NK-92 (cell line): ENCODE measurements around the gene PIPOX.

Source experiments
- DNase-seq: peaks from one replicate; lab custom pipeline; 2025; ENCODE audit not compliant: unreplicated experiment; lab: John Stamatoyannopoulos, UW

The PIPOX gene, protein sequence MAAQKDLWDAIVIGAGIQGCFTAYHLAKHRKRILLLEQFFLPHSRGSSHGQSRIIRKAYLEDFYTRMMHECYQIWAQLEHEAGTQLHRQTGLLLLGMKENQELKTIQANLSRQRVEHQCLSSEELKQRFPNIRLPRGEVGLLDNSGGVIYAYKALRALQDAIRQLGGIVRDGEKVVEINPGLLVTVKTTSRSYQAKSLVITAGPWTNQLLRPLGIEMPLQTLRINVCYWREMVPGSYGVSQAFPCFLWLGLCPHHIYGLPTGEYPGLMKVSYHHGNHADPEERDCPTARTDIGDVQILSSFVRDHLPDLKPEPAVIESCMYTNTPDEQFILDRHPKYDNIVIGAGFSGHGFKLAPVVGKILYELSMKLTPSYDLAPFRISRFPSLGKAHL

GRCh38 chr17:29042679-29043538 is at the start of gene PIPOX:
TSS of gene PIPOX (plus strand) at chr17:29043141. CDS start at chr17:29043226, 85 bp downstream.
- DNase-seq, result no peak

DNA sequence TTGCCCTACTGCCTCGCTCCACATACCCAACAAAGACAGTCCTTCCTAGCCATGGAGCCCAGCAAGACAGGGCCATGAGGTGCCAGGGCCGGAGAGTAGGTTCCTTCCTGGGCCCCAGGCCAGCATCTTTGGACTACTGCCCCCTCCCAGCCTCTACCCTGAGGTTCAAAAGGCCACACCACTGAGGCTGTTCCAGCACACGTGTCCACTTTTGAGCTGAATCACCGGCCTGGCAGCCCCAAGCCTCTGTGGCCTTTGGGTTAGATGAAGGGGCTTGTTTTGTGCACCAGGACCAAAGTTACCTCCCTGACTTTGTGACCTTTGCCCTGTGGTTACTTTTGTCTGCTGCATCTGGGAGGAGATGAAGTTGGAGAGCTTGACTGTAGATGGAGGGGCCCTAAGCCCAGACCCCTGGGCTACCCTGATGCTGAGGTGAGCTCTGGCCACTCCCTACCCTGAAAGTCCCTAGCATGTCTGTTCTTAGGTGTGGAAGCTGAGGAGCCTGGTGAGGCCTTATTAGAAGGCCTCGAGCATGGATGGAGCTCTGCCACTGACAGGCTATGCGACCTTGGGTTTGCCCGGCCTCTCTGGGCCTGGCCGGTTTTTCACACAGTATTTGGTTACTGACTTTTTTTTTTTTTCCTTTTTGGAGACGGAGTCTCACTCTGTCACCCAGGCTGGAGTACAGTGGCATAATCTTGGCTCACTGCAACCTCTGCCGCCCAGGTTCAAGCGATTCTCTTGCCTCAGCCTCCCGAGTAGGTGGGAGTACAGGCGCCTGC is 49.1 kb upstream of the PIPOX start:
- no peak for DNase-seq

DNA sequence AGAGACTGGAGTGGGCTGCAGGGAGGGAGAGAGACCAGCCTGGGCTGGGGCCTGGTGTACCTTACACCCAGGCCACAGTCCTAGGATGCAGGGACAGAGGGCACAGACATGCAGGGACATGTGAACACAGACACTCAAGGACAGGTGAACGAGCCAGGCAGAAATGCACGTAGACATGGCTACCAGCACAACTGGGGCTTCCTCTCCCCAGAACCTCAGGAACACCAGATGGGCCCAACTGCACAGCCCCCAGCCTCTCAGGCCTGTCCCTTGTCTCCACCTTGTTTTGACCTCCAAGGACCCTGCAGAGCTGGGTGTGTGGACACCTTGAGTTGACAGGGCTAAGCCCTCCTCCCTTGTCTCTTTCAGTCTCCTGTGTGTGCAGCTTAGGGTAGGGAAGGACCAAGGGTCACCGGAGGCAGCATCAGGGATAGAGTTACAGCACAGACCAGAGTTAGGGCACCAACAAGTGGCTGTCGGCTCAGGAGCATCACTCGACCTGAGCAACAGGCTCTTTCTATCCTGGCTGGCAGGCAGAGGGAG is 46.3 kb upstream of the PIPOX start:
- DNase-seq, result no peak

DNA sequence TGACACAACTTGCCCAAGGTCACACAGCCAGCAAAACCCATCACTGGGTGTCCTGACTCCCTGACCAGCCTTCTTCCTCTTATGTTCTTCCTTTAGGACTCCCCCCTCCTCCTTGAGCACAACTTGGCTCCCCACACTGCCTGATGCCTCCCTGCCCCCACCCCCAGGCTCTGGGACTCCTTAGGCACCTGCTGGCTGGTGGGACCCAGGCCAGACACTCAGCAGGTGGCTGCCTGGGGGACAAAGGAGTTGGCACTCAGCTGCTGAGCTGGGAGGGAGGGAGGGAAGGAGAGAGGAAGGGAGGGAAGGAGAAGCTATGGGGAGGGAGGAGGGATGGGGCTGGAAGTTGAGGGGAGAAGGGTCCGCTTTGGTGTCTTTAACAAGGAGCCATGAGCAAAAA is 45.1 kb upstream of the PIPOX start:
- DNase-seq, result no peak

DNA sequence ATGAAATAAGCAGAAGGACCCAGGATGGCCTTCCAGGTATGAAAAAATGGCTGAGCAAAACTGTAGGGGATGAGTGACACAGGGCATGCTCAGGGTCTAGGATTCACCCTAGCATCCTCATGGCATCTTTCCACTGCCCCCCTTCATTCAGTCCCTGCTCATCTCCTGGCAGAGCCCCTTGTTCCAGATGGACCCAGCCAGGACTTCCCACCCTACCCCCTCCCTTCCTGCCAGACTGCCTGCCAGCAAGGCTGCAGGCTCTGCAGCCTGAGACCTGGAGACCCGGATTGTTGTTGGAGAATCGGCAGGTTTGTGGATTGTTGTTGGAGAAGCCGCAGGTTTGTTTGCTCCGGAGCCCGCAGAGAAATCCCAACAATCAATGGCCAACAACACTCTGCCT is 43.7 kb upstream of the PIPOX start:
- no peak for DNase-seq

DNA sequence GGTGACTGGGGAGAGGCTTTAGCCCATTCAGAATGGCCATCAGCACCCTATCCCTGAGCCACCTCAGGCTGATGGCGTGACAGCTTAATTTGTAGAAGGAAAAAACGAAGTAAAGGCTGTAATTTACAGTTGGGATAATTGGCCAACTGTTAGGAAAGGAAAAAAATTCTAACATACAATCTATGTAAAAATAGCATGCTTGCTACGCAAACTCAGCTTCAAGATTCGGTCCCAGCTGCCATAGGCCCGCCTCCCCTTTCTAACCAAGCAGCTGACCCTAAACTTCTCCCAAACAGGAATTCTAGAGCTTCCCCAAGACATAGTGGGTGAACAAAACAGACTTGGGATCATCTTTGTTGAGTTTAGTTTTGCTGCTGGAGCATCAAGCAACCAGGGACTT is 42.0 kb upstream of the PIPOX start:
- DNase-seq, result no peak

GRCh38 chr17:29002811-29003210 is 40.1 kb upstream of the PIPOX start:
- DNase-seq, result no peak

GRCh38 chr17:29003289-29003688 is 39.7 kb upstream of the PIPOX start:
- no peak for DNase-seq

GRCh38 chr17:29004081-29004692 is 38.8 kb upstream of the PIPOX start:
- DNase-seq, result no peak

GRCh38 chr17:29005936-29006511 is 36.9 kb upstream of the PIPOX start, which contains the start of gene SEZ6:
TSS of gene SEZ6 (minus strand) at chr17:29006033. CDS start at chr17:29005869, 164 bp downstream.
- no peak for DNase-seq

DNA sequence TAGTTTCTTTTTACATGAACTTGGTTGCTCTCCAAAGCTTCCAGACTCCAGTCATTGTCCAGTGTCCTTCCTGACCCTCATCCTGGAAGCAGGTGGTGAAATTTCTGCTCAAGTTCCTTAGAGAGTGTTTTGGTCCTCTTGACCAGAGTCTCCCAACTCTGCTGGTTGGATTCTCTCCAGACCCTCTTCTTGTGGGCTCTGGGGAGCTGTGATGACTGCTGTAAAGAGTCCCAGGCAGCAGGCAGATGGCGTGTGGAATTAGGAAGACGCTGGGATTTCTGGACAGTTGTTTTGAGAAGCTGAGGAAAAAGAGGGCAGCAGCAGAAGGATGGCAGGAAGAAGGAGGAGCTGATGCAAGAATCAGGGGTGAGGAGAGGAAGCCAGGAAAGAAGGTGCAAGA is 35.5 kb upstream of the PIPOX start:
- DNase-seq, result no peak

GRCh38 chr17:29007860-29008455 is 35.0 kb upstream of the PIPOX start:
- DNase-seq, result no peak

GRCh38 chr17:29008591-29008990 is 34.4 kb upstream of the PIPOX start:
- DNase-seq, result no peak

- DNase-seq, result no peak
These were observed 32.8 kb upstream of the PIPOX start for GRCh38 chr17:29010129-29010528.

- DNase-seq, result no peak
These were observed 32.4 kb upstream of the PIPOX start for GRCh38 chr17:29010586-29010985.

- DNase-seq, result no peak
These were observed 30.4 kb upstream of the PIPOX start for GRCh38 chr17:29012535-29012934.

GRCh38 chr17:29014716-29015115 is 28.2 kb upstream of the PIPOX start:
- DNase-seq, result no peak

- DNase-seq, result no peak
These were observed 26.4 kb upstream of the PIPOX start for GRCh38 chr17:29016345-29017210.
